HEK293 (cell line): ENCODE measurements around the gene CAPS.

ENCODE experiments used
- EGR2 ChIP-seq: fragments of 450-650 bp; formaldehyde crosslinking; IDR thresholded peaks from 2 replicates; pipeline ENCODE4 v1.5.1; 2016; ENCODE audit warnings: low read depth, missing biosample characterization, missing genetic modification characterization
- ZBTB26 ChIP-seq: fragments of 450-650 bp; formaldehyde crosslinking; optimal IDR thresholded peaks from 2 replicates; pipeline ENCODE3; 2016; ENCODE audit warnings: missing biosample characterization, mild to moderate bottlenecking, missing genetic modification characterization
- ZNF404 ChIP-seq: fragments of 450-650 bp; formaldehyde crosslinking; IDR thresholded peaks from 2 replicates; pipeline ENCODE4 v1.5.1; 2017; ENCODE audit warnings: missing biosample characterization, missing genetic modification characterization
- ZNF510 ChIP-seq: fragments of 450-650 bp; formaldehyde crosslinking; IDR thresholded peaks from 2 replicates; pipeline ENCODE4 v1.5.1; 2018; ENCODE audit warnings: mild to moderate bottlenecking, missing genetic modification characterization, missing biosample characterization; ENCODE audit not compliant: insufficient replicate concordance
- ZNF626 ChIP-seq: fragments of 450-650 bp; sonication (Bioruptor Pico); formaldehyde crosslinking; IDR thresholded peaks from 2 replicates; pipeline ENCODE4 v1.5.1; 2018; ENCODE audit warnings: missing biosample characterization, missing genetic modification characterization, inconsistent platforms
- TF ChIP-seq, protein P1 (sequence below): fragments of 450-650 bp; formaldehyde crosslinking; IDR thresholded peaks from 2 replicates; pipeline ENCODE4 v1.5.1; 2016; ENCODE audit warnings: missing biosample characterization, missing genetic modification characterization

- no peak for TF ChIP-seq ZBTB26 (tag by site-specific recombination)
- TF ChIP-seq ZNF510 (tag by site-specific recombination) = no peak
- no peak for TF ChIP-seq ZNF626 (tag by site-specific recombination)
- TF ChIP-seq, protein P1, sequence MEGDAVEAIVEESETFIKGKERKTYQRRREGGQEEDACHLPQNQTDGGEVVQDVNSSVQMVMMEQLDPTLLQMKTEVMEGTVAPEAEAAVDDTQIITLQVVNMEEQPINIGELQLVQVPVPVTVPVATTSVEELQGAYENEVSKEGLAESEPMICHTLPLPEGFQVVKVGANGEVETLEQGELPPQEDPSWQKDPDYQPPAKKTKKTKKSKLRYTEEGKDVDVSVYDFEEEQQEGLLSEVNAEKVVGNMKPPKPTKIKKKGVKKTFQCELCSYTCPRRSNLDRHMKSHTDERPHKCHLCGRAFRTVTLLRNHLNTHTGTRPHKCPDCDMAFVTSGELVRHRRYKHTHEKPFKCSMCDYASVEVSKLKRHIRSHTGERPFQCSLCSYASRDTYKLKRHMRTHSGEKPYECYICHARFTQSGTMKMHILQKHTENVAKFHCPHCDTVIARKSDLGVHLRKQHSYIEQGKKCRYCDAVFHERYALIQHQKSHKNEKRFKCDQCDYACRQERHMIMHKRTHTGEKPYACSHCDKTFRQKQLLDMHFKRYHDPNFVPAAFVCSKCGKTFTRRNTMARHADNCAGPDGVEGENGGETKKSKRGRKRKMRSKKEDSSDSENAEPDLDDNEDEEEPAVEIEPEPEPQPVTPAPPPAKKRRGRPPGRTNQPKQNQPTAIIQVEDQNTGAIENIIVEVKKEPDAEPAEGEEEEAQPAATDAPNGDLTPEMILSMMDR (tag by site-specific recombination) = no peak
- TF ChIP-seq EGR2 (tag by site-specific recombination) = no peak
- no peak for TF ChIP-seq ZNF404 (tag by site-specific recombination)
Measured at GRCh38 chr19:5953680-5954213, 39.7 kb downstream of the CAPS start.
